Mammary epithelial cell (primary cell): ENCODE data around the gene CGN.

ENCODE experiments used
- EZH2 ChIP-seq: IDR thresholded peaks from 2 replicates; pipeline ENCODE4 v1.6.1; 2012; ENCODE audit warnings: low read length, inconsistent platforms, borderline replicate concordance
- TF ChIP-seq, protein P1 (sequence below), 2 donors: IDR thresholded peaks in 1 of 2; conservative IDR thresholded peaks in 1 of 2; 2 replicates each; pipeline ENCODE4 v1.5.1; 2011 to 2012; ENCODE audit warnings: inconsistent platforms in 2 of 2, low read length in 2 of 2, mild to moderate bottlenecking in 2 of 2, control low read depth in 1 of 2, low read depth in 1 of 2; ENCODE audit not compliant: insufficient read depth in 1 of 2; ENCODE audit errors: extremely low read depth in 1 of 2

DNA sequence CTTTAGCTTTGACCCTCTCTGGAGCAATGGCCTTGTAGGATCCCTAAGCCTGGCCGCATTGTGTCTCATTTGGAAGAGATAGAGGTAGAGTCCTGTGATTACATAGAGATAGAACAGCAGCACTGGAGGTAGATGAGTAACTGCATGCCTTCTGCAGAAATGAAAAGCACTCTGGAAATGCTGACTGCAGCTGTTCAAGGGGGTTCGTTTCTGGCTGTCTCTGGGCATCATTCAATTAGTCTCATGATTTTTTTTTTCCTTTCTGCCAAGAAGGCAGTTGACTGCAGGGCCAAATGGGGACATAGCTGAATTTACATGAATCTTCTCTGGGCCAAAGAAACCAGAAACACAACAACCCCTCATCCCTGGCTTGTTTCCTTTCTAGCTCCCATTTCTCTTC lies 72.6 kb downstream of the CGN start:
- TF ChIP-seq, protein P1, sequence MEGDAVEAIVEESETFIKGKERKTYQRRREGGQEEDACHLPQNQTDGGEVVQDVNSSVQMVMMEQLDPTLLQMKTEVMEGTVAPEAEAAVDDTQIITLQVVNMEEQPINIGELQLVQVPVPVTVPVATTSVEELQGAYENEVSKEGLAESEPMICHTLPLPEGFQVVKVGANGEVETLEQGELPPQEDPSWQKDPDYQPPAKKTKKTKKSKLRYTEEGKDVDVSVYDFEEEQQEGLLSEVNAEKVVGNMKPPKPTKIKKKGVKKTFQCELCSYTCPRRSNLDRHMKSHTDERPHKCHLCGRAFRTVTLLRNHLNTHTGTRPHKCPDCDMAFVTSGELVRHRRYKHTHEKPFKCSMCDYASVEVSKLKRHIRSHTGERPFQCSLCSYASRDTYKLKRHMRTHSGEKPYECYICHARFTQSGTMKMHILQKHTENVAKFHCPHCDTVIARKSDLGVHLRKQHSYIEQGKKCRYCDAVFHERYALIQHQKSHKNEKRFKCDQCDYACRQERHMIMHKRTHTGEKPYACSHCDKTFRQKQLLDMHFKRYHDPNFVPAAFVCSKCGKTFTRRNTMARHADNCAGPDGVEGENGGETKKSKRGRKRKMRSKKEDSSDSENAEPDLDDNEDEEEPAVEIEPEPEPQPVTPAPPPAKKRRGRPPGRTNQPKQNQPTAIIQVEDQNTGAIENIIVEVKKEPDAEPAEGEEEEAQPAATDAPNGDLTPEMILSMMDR (conservative IDR thresholded peaks at IDR 0.05 in 1 of 2, IDR thresholded peaks at IDR 0.05 in 1 of 2; ENCODE audit: extremely low read depth in 1 of 2, insufficient read depth in 1 of 2, low read depth in 1 of 2, low read length in 2 of 2): no peak
- TF ChIP-seq EZH2: no peak
